ENCODE data around the gene TRIM60.

DNA sequence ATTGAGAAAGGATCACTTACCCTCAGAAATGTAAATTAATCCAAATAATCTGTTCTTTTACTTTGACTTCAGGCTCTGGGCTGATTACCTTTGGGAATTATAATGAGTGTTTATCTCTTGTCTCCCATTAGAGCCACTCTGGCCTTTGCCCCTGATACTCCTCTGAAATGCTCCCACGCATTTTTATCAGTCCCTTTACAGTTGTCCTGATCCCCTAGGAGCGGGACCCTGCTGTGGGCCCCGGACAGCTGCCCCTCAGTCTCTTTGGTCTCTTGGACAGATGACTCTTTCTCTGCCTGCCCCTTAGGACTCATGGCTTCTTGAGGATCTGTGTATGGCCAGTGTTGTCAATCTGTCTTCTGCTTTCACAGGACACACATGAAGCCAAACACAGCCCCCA lies 20.8 kb downstream of the TRIM60 start:
- TF ChIP-seq, protein P1, sequence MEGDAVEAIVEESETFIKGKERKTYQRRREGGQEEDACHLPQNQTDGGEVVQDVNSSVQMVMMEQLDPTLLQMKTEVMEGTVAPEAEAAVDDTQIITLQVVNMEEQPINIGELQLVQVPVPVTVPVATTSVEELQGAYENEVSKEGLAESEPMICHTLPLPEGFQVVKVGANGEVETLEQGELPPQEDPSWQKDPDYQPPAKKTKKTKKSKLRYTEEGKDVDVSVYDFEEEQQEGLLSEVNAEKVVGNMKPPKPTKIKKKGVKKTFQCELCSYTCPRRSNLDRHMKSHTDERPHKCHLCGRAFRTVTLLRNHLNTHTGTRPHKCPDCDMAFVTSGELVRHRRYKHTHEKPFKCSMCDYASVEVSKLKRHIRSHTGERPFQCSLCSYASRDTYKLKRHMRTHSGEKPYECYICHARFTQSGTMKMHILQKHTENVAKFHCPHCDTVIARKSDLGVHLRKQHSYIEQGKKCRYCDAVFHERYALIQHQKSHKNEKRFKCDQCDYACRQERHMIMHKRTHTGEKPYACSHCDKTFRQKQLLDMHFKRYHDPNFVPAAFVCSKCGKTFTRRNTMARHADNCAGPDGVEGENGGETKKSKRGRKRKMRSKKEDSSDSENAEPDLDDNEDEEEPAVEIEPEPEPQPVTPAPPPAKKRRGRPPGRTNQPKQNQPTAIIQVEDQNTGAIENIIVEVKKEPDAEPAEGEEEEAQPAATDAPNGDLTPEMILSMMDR (IDR thresholded peaks at IDR 0.05) = no peak
- no peak for TF ChIP-seq POLR2A (IDR thresholded peaks at IDR 0.05)

Measured in lower leg skin (tissue), 3 donors.